ENCODE results near the gene CRYZL1.
"Not testable (repeated sequence)": the region's sequence is repeated elsewhere in the genome, so short reads cannot be mapped to it uniquely, and the experiment has no call there.

The CRYZL1 gene

GRCh38 chr21:33641352-33642026 lies at the start of gene CRYZL1:
CRYZL1 (minus strand) TSS chr21:33641741; CDS start chr21:33631551, 10,190 bp downstream.
- DNase-seq (ENCODE audit: low spot score), result peak; percentile 100

DNA sequence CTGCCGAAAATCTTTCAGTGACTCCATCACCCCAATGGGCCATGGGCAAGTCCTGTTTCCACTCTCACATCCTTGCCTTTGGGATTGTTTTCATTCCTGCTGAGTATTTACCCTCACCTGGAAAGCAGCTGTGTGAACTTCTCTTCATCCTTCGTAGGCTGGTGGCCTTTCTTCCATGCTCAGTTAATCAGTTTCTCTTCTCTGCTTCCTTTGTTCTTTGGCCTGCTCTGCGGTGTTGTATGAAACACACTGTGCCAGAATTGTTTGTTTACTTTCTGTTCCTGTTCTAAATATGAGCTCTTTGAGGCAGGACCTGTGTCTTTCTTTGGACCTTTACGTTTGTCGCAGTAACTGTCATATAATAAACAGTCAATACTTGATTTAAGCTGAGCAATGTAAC lies 49.3 kb upstream of the CRYZL1 start:
- DNase-seq (ENCODE audit: low spot score), result no peak

DNA sequence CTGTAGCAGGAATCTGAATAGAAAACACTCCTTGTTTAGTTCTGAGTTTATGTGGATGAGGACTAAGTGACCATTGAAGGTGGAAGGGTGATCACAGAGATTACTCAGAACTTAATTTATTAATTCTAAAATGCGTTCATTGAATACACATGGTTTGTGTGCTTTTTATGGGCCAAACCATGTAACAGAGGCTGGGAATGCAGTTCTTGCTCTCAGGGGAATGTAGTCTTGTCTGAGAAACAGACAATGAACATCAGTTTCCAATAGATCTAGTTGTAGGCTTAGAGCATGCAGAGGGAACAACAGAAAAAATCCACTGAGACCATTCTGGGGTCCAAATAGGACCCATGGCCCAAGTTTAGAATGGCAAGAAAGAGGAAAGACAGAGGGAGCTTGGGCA lies 46.8 kb upstream of the CRYZL1 start:
- DNase-seq (ENCODE audit: low spot score), result no peak

DNA sequence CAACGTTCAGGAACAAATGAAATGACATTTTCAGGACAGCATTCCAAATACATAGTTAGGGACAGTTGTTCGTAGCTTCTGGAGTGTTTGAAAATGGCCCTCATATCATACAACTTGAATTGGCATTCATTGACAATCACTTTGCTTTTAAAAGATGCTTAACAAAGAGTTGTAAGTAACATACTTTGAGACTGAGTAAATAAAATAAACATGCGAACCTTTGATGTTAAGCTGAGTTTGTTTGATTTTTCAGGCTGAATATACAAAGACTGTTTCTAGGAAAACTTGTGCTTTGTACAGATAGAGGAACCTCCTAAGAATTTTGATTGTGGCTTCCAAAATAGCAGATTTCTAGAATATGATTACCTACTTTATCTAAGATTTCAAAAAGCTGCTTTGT lies 46.1 kb upstream of the CRYZL1 start:
- DNase-seq (ENCODE audit: low spot score), result no peak

DNA sequence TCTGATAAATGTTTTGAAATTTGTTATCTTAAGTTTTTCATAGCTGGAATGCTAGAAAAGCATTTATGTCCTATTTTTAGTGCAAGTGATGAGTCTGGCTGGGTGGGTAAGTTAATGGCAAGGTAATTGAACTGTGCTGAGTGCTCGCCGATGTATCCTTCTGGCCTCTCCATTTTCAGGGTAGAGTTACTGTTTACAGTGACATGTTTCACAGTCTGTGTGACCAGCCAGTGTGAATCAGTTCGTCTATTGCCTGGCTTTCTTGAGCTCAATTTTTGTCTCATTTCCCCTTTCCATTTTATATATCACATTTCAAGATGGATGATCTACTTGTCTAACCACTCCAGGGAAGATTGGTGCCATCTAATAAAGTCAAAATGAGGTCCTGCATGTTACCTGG lies 44.8 kb upstream of the CRYZL1 start:
- DNase-seq (ENCODE audit: low spot score), result no peak

- no peak for DNase-seq (ENCODE audit: low spot score)
These were observed 44.2 kb upstream of the CRYZL1 start for GRCh38 chr21:33685613-33686197.

GRCh38 chr21:33684923-33685560 lies 43.5 kb upstream of the CRYZL1 start:
- DNase-seq (ENCODE audit: low spot score), result no peak

DNA sequence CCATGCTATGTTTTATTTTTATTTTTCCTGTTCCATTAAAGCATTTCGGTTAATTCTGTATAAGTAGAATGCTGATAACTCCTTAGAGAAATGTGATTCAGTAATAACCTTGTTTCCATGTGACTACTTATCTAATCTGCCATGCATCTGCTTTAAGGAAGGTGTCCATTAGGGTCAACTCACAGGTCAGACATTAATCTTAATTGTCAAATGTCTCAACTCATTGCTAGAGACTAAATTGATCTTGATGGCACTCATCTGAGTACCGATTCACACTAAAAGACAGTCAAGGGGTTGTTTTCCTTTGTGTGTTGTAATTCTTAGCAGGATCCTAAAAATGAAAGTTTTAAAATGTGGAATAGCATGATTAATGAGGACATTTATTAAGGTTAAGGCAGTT lies 42.5 kb upstream of the CRYZL1 start:
- DNase-seq (ENCODE audit: low spot score), result no peak

- DNase-seq (ENCODE audit: low spot score), result no peak
These were observed 41.6 kb upstream of the CRYZL1 start for GRCh38 chr21:33682992-33683627.

DNA sequence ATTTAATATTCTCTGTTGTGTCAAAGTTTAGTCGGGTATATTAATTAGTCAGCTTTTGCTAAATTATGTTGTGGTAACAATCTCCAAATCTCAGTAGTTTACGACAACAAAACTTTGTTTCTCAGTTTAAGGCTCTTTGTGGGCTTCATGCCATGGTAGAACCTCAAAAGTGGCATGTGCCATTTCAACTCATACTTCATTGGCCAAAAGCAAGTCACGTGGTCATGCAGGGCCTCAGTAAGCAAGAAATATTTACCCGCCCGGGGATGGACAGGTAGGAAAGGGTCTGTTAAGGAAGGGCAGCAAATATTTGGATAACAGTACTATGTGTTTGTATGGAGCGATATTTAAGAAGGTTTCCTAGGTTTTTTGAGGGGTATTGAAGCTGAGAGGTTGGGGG lies 39.3 kb upstream of the CRYZL1 start:
- no peak for DNase-seq (ENCODE audit: low spot score)

DNA sequence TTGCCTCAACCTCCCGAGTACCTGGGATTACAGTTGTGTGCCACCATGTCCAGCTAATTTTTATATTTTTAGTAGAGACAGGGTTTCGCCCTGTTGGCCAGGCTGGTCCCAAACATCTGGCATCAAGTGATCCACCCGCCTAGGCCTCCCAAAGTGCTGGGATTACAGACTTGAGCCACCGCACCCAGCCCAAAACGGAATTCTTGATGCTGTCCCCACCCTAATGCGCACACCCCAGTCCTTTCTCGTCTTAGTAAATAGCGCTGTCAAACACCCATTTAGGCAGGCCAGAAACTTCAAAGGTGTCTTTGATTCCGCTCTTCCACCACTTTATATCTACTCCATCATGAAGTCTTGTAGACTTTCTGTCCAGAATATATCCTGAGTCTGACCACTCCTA lies 35.9 kb upstream of the CRYZL1 start:
- DNase-seq (ENCODE audit: low spot score), result no peak

DNA sequence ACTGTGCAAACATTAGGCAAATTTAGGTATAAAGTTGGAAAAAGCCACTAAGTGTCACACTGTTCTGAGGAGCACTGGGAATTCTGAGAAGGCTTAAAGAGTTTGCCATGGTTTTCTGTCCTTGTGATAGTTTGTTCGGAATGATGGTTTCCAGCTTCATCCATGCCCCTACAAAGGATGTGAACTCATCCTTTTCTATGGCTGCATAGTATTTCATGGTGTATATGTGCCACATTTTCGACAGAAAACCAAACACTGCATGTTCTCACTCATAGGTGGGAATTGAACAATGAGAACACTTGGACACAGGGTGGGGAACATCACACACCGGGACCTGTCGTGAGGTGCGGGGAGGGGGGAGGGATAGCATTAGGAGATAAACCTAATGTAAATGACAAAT lies 35.1 kb upstream of the CRYZL1 start:
- not testable (repeated sequence) for DNase-seq (ENCODE audit: low spot score)

GRCh38 chr21:33674226-33674625 lies 32.7 kb upstream of the CRYZL1 start:
- DNase-seq (ENCODE audit: low spot score), result peak; percentile 51

DNA sequence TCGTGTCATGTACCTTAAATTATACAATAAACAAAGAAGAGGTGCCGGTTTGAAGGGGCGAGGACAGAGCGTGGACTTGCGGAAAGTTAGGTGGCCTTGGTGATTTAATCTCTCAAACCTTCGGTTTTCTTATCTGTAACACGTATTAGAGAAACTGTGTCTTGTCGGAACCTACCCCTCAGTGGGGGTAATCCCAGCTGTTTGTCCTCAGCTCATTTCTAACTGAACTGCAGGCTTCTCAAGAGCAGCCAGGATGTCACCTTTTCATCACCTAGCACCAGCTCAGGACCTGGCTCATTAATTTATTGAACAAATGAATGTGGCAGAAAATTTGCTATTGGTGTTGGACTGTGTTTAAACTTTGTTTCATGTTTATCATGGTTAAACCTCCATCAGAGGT lies 31.9 kb upstream of the CRYZL1 start:
- DNase-seq (ENCODE audit: low spot score), result no peak

GRCh38 chr21:33670076-33670978 lies 28.8 kb upstream of the CRYZL1 start:
- no peak for DNase-seq (ENCODE audit: low spot score)

DNA sequence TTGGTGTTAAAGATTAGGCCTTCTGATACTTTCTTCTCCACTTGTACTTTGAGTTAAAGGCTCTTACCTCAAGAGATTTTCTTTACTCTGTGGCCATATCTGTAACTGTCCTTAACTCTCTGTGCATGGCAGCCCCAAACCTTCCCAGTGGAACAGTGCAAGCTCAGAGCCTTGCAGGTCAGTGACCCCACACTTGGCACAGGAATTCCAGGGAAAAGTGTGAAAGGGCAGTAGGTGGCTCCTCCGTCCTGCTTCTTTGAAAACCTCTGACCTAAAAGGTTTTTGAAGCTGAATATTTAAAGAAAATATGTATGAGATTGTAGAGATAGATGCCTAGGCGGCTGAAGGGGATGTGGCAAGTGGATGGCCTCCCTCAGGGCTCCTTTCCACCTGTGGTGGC lies 27.1 kb upstream of the CRYZL1 start:
- DNase-seq (ENCODE audit: low spot score), result no peak

DNA sequence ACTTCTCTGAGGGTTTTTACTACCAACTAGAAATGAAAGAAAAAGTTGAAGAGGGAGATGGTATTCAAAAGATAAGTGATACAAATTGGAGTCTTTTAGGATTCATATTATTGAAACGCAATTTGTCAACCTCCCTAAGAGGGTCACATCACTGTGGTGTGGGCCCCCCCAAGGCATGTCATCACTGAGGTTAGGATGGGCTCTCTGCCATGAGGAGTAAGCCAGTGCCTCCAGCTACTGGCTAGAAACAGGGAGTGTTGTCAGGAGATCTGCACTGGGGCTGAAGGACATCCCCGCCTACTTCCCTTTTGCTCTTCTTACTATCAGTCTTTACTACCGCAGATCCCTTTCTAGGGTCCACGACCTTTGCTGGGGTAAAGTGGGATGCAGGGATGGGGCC lies 26.6 kb upstream of the CRYZL1 start:
- no peak for DNase-seq (ENCODE audit: low spot score)

- DNase-seq (ENCODE audit: low spot score), result no peak
These were observed 26.1 kb upstream of the CRYZL1 start for GRCh38 chr21:33667636-33668035.

DNA sequence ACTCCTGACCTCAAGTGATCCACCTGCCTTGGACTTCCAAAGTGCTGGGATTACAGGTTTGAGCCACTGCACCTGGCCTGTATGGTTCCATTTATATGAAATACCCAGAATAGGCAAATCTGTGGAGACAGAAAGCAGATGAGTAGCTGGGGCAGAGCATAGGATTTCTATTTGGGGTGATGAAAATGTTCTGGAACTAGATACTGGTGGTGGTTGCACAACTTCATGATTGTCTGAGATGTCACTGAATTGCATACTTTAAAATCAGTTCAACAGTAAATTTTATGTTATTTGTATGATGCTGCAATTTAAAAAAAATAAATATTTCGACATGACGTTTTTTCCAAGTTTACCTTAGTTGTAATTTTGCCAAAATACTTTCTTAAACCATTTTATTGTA lies 24.6 kb upstream of the CRYZL1 start:
- DNase-seq (ENCODE audit: low spot score), result no peak

DNA sequence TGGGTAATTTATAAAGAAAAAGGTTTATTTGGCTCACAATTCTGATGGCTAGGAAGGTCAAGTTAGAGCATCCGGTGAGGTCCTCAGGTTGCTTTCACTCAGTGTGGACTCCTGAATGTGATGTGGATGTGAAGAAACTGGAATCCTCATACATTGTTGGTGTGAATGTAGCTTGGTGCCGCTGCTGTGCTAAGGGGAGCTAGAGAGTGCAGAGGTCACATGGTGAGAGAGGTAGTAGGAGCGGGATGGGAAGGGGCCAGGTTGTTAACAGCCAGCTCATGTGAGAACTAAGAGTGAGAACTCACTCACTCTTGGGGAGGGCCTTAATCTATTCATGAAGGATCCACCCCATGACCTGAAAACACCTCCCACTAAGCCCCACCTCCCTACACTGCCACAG lies 22.6 kb upstream of the CRYZL1 start:
- no peak for DNase-seq (ENCODE audit: low spot score)

DNA sequence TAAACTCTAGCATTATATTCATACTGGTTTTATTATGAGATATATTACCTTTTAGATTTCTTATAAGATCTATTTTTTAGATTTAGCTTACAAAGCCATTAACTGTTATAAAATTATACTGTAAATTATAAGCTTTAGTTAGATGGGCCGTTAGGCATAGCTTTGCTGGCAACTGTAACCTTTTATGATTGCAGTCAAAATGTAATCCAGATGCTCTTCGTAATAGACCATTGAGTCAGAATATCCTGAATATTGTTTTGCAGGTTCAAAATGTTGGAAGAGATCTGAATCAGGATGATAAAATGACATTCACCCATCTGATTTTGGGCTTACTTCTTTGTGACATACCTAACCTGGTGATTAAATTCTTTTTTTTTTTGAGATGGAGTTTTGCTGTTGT lies 21.7 kb upstream of the CRYZL1 start:
- DNase-seq (ENCODE audit: low spot score), result no peak

- no peak for DNase-seq (ENCODE audit: low spot score)
These were observed 20.5 kb upstream of the CRYZL1 start for GRCh38 chr21:33662046-33662445.

Data from globus pallidus (tissue), 1 donor.